Activated naive CD4-positive, alpha-beta T cell treated with anti-CD3 and anti-CD28 coated beads for 36 hours (primary cell): ENCODE data around the gene GRIA4. TPM values are rescaled to one million over a fixed set of nuclear protein-coding genes. Genes with fewer than 3 reads are reported as not detected.

Experiments used
- CTCF ChIA-PET: fragments of 350-600 bp; sonication (Branson Sonifier 250); formaldehyde crosslinking; loops from one replicate; lab custom pipeline; 2021; ENCODE audit warnings: antibody characterized with exemption; lab: Charles Lee
- DNase-seq: peaks from one replicate; pipeline ENCODE4 v3.0.0-alpha.2; 2020
- H3K27ac Mint-ChIP-seq: one replicate; pipeline ENCODE4 v1.8.0; 2021; ENCODE audit warnings: mild to moderate bottlenecking, mixed read lengths
- H3K27me3 Mint-ChIP-seq: one replicate; pipeline ENCODE4 v1.8.0; 2021; ENCODE audit warnings: low read depth, mixed read lengths
- H3K36me3 Mint-ChIP-seq: one replicate; pipeline ENCODE4 v1.8.0; 2021; ENCODE audit warnings: low read depth, mixed read lengths
- H3K4me1 Mint-ChIP-seq: one replicate; pipeline ENCODE4 v1.8.0; 2021; ENCODE audit warnings: low read depth, mixed read lengths
- H3K4me3 Mint-ChIP-seq: one replicate; pipeline ENCODE4 v1.8.0; 2021; ENCODE audit warnings: mild to moderate bottlenecking, moderate library complexity, mixed read lengths
- H3K9me3 Mint-ChIP-seq: one replicate; pipeline ENCODE4 v1.8.0; 2021; ENCODE audit warnings: mixed read lengths
- intact Hi-C: fragments of 100-400 bp; cut with micrococcal nuclease; formaldehyde crosslinking; loops from one replicate; pipeline ENCODE4 v1.15.1; 2023
- total RNA-seq, 2 experiments: library from RNA; stranded (reverse); gene quantifications; one replicate each; pipeline ENCODE4 v1.2.3, GENCODE V29; 2021

The GRIA4 gene
- total RNA-seq, 2 experiments from 2014 or later = not detected

- CTCF ChIA-PET = no interaction called here
- intact Hi-C loops = no loop called here
- Mint-ChIP-seq H3K27me3 (no peaks in the 10 kb centered on the region), H3K4me3 (no peak overlapping the region), H3K36me3 (peaks cover 41% of the 10 kb centered on the region), H3K9me3 (peaks cover 3% of the 10 kb centered on the region), H3K4me1 (peaks cover 54% of the 10 kb centered on the region), H3K27ac (no peak overlapping the region)
- DNase-seq = no peak
Measured at GRCh38 chr11:106014035-106014434, 404.2 kb downstream of the GRIA4 start.

- Mint-ChIP-seq H3K4me3 (no peak overlapping the region), H3K4me1 (peaks cover 56% of the 10 kb centered on the region), H3K9me3 (peaks cover 3% of the 10 kb centered on the region), H3K27ac (no peak overlapping the region), H3K27me3 (no peaks in the 10 kb centered on the region), H3K36me3 (peaks cover 36% of the 10 kb centered on the region)
- no peak for DNase-seq
- intact Hi-C loops = no loop called here
- CTCF ChIA-PET = no interaction called here
Measured at GRCh38 chr11:106014620-106015019, 404.7 kb downstream of the GRIA4 start.

GRCh38 chr11:106015066-106015465 lies 405.2 kb downstream of the GRIA4 start:
- Mint-ChIP-seq H3K27ac (no peak overlapping the region), H3K4me1 (peaks cover 57% of the 10 kb centered on the region), H3K9me3 (peaks cover 3% of the 10 kb centered on the region), H3K4me3 (no peak overlapping the region), H3K36me3 (peaks cover 32% of the 10 kb centered on the region), H3K27me3 (no peaks in the 10 kb centered on the region)
- no peak for DNase-seq
- CTCF ChIA-PET = interaction anchor here (0.6 kb wide), 1 partner anchor 227 kb away, joined by 4 read pairs; no protein-coding TSS in a partner anchor
- intact Hi-C loops = no loop called here

- H3K4me3 Mint-ChIP-seq = no peak overlapping the region
- intact Hi-C loops = no loop called here
- peaks cover 57% of the 10 kb centered on the region for H3K4me1 Mint-ChIP-seq
- no peak overlapping the region for H3K27ac Mint-ChIP-seq
- no peaks in the 10 kb centered on the region for H3K27me3 Mint-ChIP-seq
- DNase-seq = no peak
- peaks cover 23% of the 10 kb centered on the region for H3K36me3 Mint-ChIP-seq
- CTCF ChIA-PET = no interaction called here
- H3K9me3 Mint-ChIP-seq = no peaks in the 10 kb centered on the region
Measured at GRCh38 chr11:106017093-106017492, 407.2 kb downstream of the GRIA4 start.

GRCh38 chr11:106021181-106021966 lies 411.5 kb downstream of the GRIA4 start:
- DNase-seq = no peak
- H3K27ac Mint-ChIP-seq = peak overlapping the region; percentile 85
- H3K4me1 Mint-ChIP-seq = peaks cover 48% of the 10 kb centered on the region
- CTCF ChIA-PET = no interaction called here
- intact Hi-C loops = loop anchor here (5.0 kb wide), 1 partner anchor 989 kb away; no protein-coding TSS in a partner anchor
- peaks cover 9% of the 10 kb centered on the region for H3K36me3 Mint-ChIP-seq
- no peaks in the 10 kb centered on the region for H3K9me3 Mint-ChIP-seq
- peaks cover 3% of the 10 kb centered on the region for H3K27me3 Mint-ChIP-seq
- H3K4me3 Mint-ChIP-seq = peak overlapping the region; percentile 93

- Mint-ChIP-seq H3K9me3 (peaks cover 3% of the 10 kb centered on the region), H3K36me3 (peaks cover 8% of the 10 kb centered on the region), H3K4me3 (peak within 1 kb of the TSS; percentile 93), H3K27ac (peak within 1 kb of the TSS; percentile 85), H3K27me3 (peaks cover 3% of the 10 kb centered on the region), H3K4me1 (peaks cover 40% of the 10 kb centered on the region)
- peak; percentile 99 for DNase-seq
- intact Hi-C loops = loop anchor here (1.0 to 5.0 kb wide), 7 partner anchors 41 to 1435 kb away; partner anchors contain the start of genes AASDHPPT, CWF19L2 and KBTBD3
- CTCF ChIA-PET = no interaction called here
Measured at GRCh38 chr11:106021967-106022794, 412.3 kb downstream of the GRIA4 start, which contains the start of gene MSANTD4. MSANTD4 (minus strand) TSS chr11:106022240; CDS start chr11:106010917, 11,323 bp downstream.

GRCh38 chr11:106022795-106023275 lies 413.0 kb downstream of the GRIA4 start:
- H3K4me1 Mint-ChIP-seq = peaks cover 39% of the 10 kb centered on the region
- H3K36me3 Mint-ChIP-seq = peaks cover 8% of the 10 kb centered on the region
- peaks cover 3% of the 10 kb centered on the region for H3K27me3 Mint-ChIP-seq
- CTCF ChIA-PET = no interaction called here
- peaks cover 5% of the 10 kb centered on the region for H3K9me3 Mint-ChIP-seq
- intact Hi-C loops = loop anchor here (1.0 to 5.0 kb wide), 7 partner anchors 40 to 1434 kb away; partner anchors contain the start of genes AASDHPPT, CWF19L2 and KBTBD3
- peak overlapping the region; percentile 71 for H3K27ac Mint-ChIP-seq
- DNase-seq = no peak
- H3K4me3 Mint-ChIP-seq = peak overlapping the region; percentile 93

- Mint-ChIP-seq H3K27ac (no peak overlapping the region), H3K36me3 (no peaks in the 10 kb centered on the region), H3K9me3 (peaks cover 5% of the 10 kb centered on the region), H3K27me3 (peaks cover 22% of the 10 kb centered on the region), H3K4me3 (no peak overlapping the region), H3K4me1 (no peaks in the 10 kb centered on the region)
- DNase-seq = no peak
- CTCF ChIA-PET = interaction anchor here (0.6 kb wide), 1 partner anchor 75 kb away, joined by 3 read pairs; no protein-coding TSS in a partner anchor
- intact Hi-C loops = no loop called here
Measured at GRCh38 chr11:106030609-106031008, 420.7 kb downstream of the GRIA4 start.

- no peaks in the 10 kb centered on the region for H3K36me3 Mint-ChIP-seq
- CTCF ChIA-PET = interaction anchor here (0.6 kb wide), 1 partner anchor 75 kb away, joined by 3 read pairs; no protein-coding TSS in a partner anchor
- no peaks in the 10 kb centered on the region for H3K4me1 Mint-ChIP-seq
- DNase-seq = no peak
- no peak overlapping the region for H3K4me3 Mint-ChIP-seq
- intact Hi-C loops = no loop called here
- no peak overlapping the region for H3K27ac Mint-ChIP-seq
- peaks cover 5% of the 10 kb centered on the region for H3K9me3 Mint-ChIP-seq
- H3K27me3 Mint-ChIP-seq = peaks cover 19% of the 10 kb centered on the region
Measured at GRCh38 chr11:106031202-106031810, 421.4 kb downstream of the GRIA4 start.
